Loucy (cell line): ENCODE measurements around the gene ZIC2.

Experiments used
- H2AFZ ChIP-seq: fragments of 200-600 bp; sonication (generic); 2 replicates; pipeline ENCODE4 v1.6.0; 2016; ENCODE audit warnings: antibody characterized with exemption, mild to moderate bottlenecking, low read length, moderate library complexity
- H3F3A ChIP-seq: fragments of 200-600 bp; 2 replicates; pipeline ENCODE4 v1.6.0; 2016; ENCODE audit warnings: antibody characterized with exemption, low read depth, mild to moderate bottlenecking
- H3K27me3 ChIP-seq: fragments of 200-600 bp; sonication (generic); 2 replicates; pipeline ENCODE4 v1.6.1; 2014; ENCODE audit warnings: low read length, mild to moderate bottlenecking; ENCODE audit not compliant: insufficient read depth, poor library complexity, severe bottlenecking
- H3K36me3 ChIP-seq: fragments of 200-600 bp; sonication (generic); 2 replicates; pipeline ENCODE4 v1.6.1; 2016; ENCODE audit warnings: low read length; ENCODE audit not compliant: insufficient read depth
- H3K4me1 ChIP-seq: fragments of 200-600 bp; sonication (generic); 2 replicates; pipeline ENCODE4 v1.5.1; 2014; ENCODE audit warnings: low read length, mild to moderate bottlenecking; ENCODE audit not compliant: insufficient read depth, poor library complexity, severe bottlenecking
- H3K4me2 ChIP-seq: fragments of 200-600 bp; sonication (generic); 2 replicates; pipeline ENCODE4 v1.6.0; 2014; ENCODE audit warnings: antibody characterized with exemption, low read length, low read depth, mild to moderate bottlenecking; ENCODE audit not compliant: poor library complexity, severe bottlenecking
- H3K4me3 ChIP-seq: fragments of 200-600 bp; sonication (generic); 2 replicates; pipeline ENCODE4 v1.5.1; 2014; ENCODE audit warnings: low read length, mild to moderate bottlenecking, mixed read lengths; ENCODE audit not compliant: poor library complexity, severe bottlenecking
- H3K79me2 ChIP-seq: fragments of 200-600 bp; sonication (generic); 2 replicates; pipeline ENCODE4 v1.6.1; 2014; ENCODE audit warnings: low read length; ENCODE audit not compliant: insufficient read depth
- H3K9ac ChIP-seq: fragments of 200-600 bp; sonication (generic); 2 replicates; pipeline ENCODE4 v1.6.0; 2014; ENCODE audit warnings: mild to moderate bottlenecking, low read depth, low read length, moderate library complexity; ENCODE audit not compliant: poor library complexity, severe bottlenecking
- H3K9me2 ChIP-seq: fragments of 200-600 bp; sonication (generic); replicated peaks from 2 replicates; pipeline ENCODE4 v1.6.1; 2016; ENCODE audit warnings: low read depth, low read length, mixed read lengths
- H3K9me3 ChIP-seq: fragments of 200-600 bp; sonication (generic); 2 replicates; pipeline ENCODE4 v1.6.1; 2014; ENCODE audit warnings: mild to moderate bottlenecking, antibody characterized with exemption, low read length, low read depth; ENCODE audit not compliant: insufficient read depth
- H4K20me1 ChIP-seq: fragments of 200-600 bp; sonication (generic); 2 replicates; pipeline ENCODE4 v1.6.0; 2014; ENCODE audit warnings: antibody characterized with exemption, low read length, mild to moderate bottlenecking; ENCODE audit not compliant: insufficient read depth, poor library complexity, severe bottlenecking
- CTCF ChIP-seq: fragments of 200-600 bp; sonication (generic); conservative IDR thresholded peaks from 2 replicates; pipeline ENCODE4 v1.5.1; 2014; ENCODE audit warnings: mild to moderate bottlenecking, antibody characterized with exemption, low read length
- EZH2phosphoT487 ChIP-seq: fragments of 200-600 bp; IDR thresholded peaks from 2 replicates; pipeline ENCODE4 v1.6.1; 2018; ENCODE audit warnings: antibody characterized with exemption, mild to moderate bottlenecking, moderate library complexity, borderline replicate concordance

ZIC2 gene

GRCh38 chr13:99970651-99971575, 10.7 kb upstream of the ZIC2 start:
- Histone ChIP-seq H3K4me2 (no peak overlapping the region), H4K20me1 (no peaks in the 10 kb centered on the region)

GRCh38 chr13:99971576-99972189, 9.9 kb upstream of the ZIC2 start, which contains the start of gene ZIC5:
ZIC5 (minus strand) TSS chr13:99971767; CDS start chr13:99971603, 164 bp downstream.
- Histone ChIP-seq H3K4me2 (no peak within 1 kb of the TSS), H3K27me3 (no peaks in the 10 kb centered on the region), H2AFZ (no peak within 1 kb of the TSS), H3K36me3 (no peaks in the 10 kb centered on the region), H3K4me1 (no peaks in the 10 kb centered on the region), H3K4me3 (no peak within 1 kb of the TSS), H3K9me2 (no peaks in the 10 kb centered on the region), H3K9me3 (no peaks in the 10 kb centered on the region), H3F3A (no peaks in the 10 kb centered on the region), H4K20me1 (no peaks in the 10 kb centered on the region), H3K79me2 (no peaks in the 10 kb centered on the region), H3K9ac (no peak within 1 kb of the TSS)
- no peak for TF ChIP-seq EZH2phosphoT487
- TF ChIP-seq CTCF = no peak

More at GRCh38 chr13:99970651-99971575, 10.7 kb upstream of the ZIC2 start:
- Histone ChIP-seq H3K9me2 (no peaks in the 10 kb centered on the region), H3F3A (no peaks in the 10 kb centered on the region), H3K9me3 (no peaks in the 10 kb centered on the region), H3K36me3 (no peaks in the 10 kb centered on the region), H3K4me1 (peaks cover 4% of the 10 kb centered on the region), H3K9ac (no peak overlapping the region), H2AFZ (no peak overlapping the region), H3K79me2 (no peaks in the 10 kb centered on the region), H3K27me3 (no peaks in the 10 kb centered on the region), H3K4me3 (no peak overlapping the region)
- no peak for TF ChIP-seq CTCF

GRCh38 chr13:99972190-99972731, 9.3 kb upstream of the ZIC2 start:
- H3K27me3 ChIP-seq = no peaks in the 10 kb centered on the region
- H3K4me3 ChIP-seq = no peak overlapping the region
- TF ChIP-seq EZH2phosphoT487 (no peak), CTCF (no peak)
- H3K9me2 ChIP-seq = no peaks in the 10 kb centered on the region
- no peaks in the 10 kb centered on the region for H3K79me2 ChIP-seq
- H3F3A ChIP-seq = no peaks in the 10 kb centered on the region
- H3K4me2 ChIP-seq = no peak overlapping the region
- H3K9ac ChIP-seq = no peak overlapping the region
- no peaks in the 10 kb centered on the region for H3K36me3 ChIP-seq
- no peaks in the 10 kb centered on the region for H3K9me3 ChIP-seq
- H3K4me1 ChIP-seq = no peaks in the 10 kb centered on the region
- no peak overlapping the region for H2AFZ ChIP-seq
- no peaks in the 10 kb centered on the region for H4K20me1 ChIP-seq
